HTR-8/SVneo (cell line): ENCODE results near the gene PPFIA1.

Source experiments
- DNase-seq: peaks from one replicate; pipeline ENCODE4 v3.0.0; 2011; ENCODE audit warnings: low spot score, mixed read lengths; ENCODE audit not compliant: insufficient read length
- FAIRE-seq: peaks from 2 replicates; lab custom pipeline; 2011; peaks lifted over from hg19 to GRCh38; lab: Jason Lieb, UNC

PPFIA1 gene

GRCh38 chr11:70351646-70352045, 81.2 kb downstream of the PPFIA1 start:
- FAIRE-seq: no peak
- no peak for DNase-seq

GRCh38 chr11:70352100-70352499, 81.6 kb downstream of the PPFIA1 start:
- FAIRE-seq (no peak), DNase-seq (no peak)

- FAIRE-seq (peak; percentile 26), DNase-seq (no peak)
These were observed 82.1 kb downstream of the PPFIA1 start for GRCh38 chr11:70352601-70353000.

GRCh38 chr11:70353329-70353728, 82.8 kb downstream of the PPFIA1 start:
- DNase-seq (no peak), FAIRE-seq (no peak)

- DNase-seq: no peak
- FAIRE-seq: peak; percentile 57
These were observed 83.5 kb downstream of the PPFIA1 start for GRCh38 chr11:70353900-70354568.

GRCh38 chr11:70354629-70355028, 84.1 kb downstream of the PPFIA1 start:
- FAIRE-seq (no peak), DNase-seq (no peak)

GRCh38 chr11:70358753-70359152, 88.3 kb downstream of the PPFIA1 start:
- no peak for FAIRE-seq
- no peak for DNase-seq

GRCh38 chr11:70359451-70360205, 89.1 kb downstream of the PPFIA1 start:
- DNase-seq (no peak), FAIRE-seq (no peak)

GRCh38 chr11:70360211-70360610, 89.7 kb downstream of the PPFIA1 start:
- DNase-seq: no peak
- FAIRE-seq: no peak

GRCh38 chr11:70364178-70364577, 93.7 kb downstream of the PPFIA1 start:
- no peak for DNase-seq
- no peak for FAIRE-seq

- DNase-seq: no peak
- FAIRE-seq: no peak
These were observed 94.5 kb downstream of the PPFIA1 start for GRCh38 chr11:70364745-70365543.

- DNase-seq (no peak), FAIRE-seq (no peak)
These were observed 95.0 kb downstream of the PPFIA1 start for GRCh38 chr11:70365544-70365927.

- DNase-seq: no peak
These were observed 96.6 kb downstream of the PPFIA1 start for GRCh38 chr11:70367071-70367470.

GRCh38 chr11:70368961-70369360, 98.5 kb downstream of the PPFIA1 start:
- DNase-seq (no peak), FAIRE-seq (no peak)

More at GRCh38 chr11:70367071-70367470, 96.6 kb downstream of the PPFIA1 start:
- no peak for FAIRE-seq

GRCh38 chr11:70371241-70371640, 100.8 kb downstream of the PPFIA1 start:
- peak; percentile 100 for FAIRE-seq

GRCh38 chr11:70372076-70372475, 101.6 kb downstream of the PPFIA1 start:
- FAIRE-seq: no peak
- no peak for DNase-seq

More at GRCh38 chr11:70371241-70371640, 100.8 kb downstream of the PPFIA1 start:
- DNase-seq: no peak

GRCh38 chr11:70376621-70377020, 106.1 kb downstream of the PPFIA1 start:
- FAIRE-seq (no peak), DNase-seq (no peak)

- no peak for FAIRE-seq
These were observed 107.2 kb downstream of the PPFIA1 start for GRCh38 chr11:70377645-70378044.

GRCh38 chr11:70378506-70379134, 108.1 kb downstream of the PPFIA1 start:
- FAIRE-seq: peak; percentile 68

More at GRCh38 chr11:70377645-70378044, 107.2 kb downstream of the PPFIA1 start:
- no peak for DNase-seq

GRCh38 chr11:70381350-70381749, 110.9 kb downstream of the PPFIA1 start:
- no peak for FAIRE-seq
- no peak for DNase-seq

More at GRCh38 chr11:70378506-70379134, 108.1 kb downstream of the PPFIA1 start:
- DNase-seq: no peak
